ENCODE results near the gene NDUFB8. TPM values are rescaled to one million over a fixed set of nuclear protein-coding genes. Genes with fewer than 3 reads are reported as not detected.

The NDUFB8 gene
- total RNA-seq, 1 experiment from 2014 or later = 194 TPM

DNA sequence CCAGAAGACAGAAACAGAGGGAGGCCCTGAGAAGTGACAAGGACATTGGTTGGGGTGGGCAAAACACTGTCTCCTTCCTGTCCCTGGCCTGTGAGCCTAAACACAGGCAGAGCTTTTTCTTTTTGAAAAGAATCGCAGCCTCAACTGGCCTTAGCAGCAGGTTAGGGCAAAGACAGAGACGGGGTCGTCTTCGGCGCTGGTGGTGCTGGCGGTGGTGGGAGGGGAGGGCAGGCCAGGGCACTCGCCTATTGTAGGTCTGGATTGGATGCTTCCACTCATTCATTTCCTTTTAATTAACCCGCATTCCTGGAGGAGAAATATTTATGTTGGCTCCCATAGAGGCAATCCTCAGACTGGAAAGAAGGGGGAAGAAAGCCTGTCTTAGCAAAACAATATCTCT lies 44.3 kb downstream of the NDUFB8 start:
- intact Hi-C loops (cut with micrococcal nuclease) = no loop called here
- peaks cover 5% of the 10 kb centered on the region for H3K4me1 Mint-ChIP-seq (ENCODE audit: insufficient read depth, unreplicated experiment)
- no peak for DNase-seq (ENCODE audit: unreplicated experiment)
- H3K27ac Mint-ChIP-seq (ENCODE audit: low read depth, unreplicated experiment) = no peak overlapping the region
- H3K36me3 Mint-ChIP-seq (ENCODE audit: insufficient read depth, unreplicated experiment) = peaks cover 19% of the 10 kb centered on the region
- BruUV-seq (replicated peaks) = no TSS peak
- peaks cover 16% of the 10 kb centered on the region for H3K27me3 Mint-ChIP-seq (ENCODE audit: insufficient read depth, unreplicated experiment)
- no peaks in the 10 kb centered on the region for H3K9me3 Mint-ChIP-seq (ENCODE audit: unreplicated experiment)
- H3K4me3 Mint-ChIP-seq (ENCODE audit: unreplicated experiment) = no peak overlapping the region
- TF ChIP-seq, protein P1, sequence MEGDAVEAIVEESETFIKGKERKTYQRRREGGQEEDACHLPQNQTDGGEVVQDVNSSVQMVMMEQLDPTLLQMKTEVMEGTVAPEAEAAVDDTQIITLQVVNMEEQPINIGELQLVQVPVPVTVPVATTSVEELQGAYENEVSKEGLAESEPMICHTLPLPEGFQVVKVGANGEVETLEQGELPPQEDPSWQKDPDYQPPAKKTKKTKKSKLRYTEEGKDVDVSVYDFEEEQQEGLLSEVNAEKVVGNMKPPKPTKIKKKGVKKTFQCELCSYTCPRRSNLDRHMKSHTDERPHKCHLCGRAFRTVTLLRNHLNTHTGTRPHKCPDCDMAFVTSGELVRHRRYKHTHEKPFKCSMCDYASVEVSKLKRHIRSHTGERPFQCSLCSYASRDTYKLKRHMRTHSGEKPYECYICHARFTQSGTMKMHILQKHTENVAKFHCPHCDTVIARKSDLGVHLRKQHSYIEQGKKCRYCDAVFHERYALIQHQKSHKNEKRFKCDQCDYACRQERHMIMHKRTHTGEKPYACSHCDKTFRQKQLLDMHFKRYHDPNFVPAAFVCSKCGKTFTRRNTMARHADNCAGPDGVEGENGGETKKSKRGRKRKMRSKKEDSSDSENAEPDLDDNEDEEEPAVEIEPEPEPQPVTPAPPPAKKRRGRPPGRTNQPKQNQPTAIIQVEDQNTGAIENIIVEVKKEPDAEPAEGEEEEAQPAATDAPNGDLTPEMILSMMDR (IDR thresholded peaks at IDR 0.05; ENCODE audit: unreplicated experiment) = no peak
- ChIA-PET POLR2A (no interaction called here), CTCF (interaction anchor here (1.2 kb wide), 1 partner anchor 146 kb away, joined by 3 read pairs; no protein-coding TSS in a partner anchor)

DNA sequence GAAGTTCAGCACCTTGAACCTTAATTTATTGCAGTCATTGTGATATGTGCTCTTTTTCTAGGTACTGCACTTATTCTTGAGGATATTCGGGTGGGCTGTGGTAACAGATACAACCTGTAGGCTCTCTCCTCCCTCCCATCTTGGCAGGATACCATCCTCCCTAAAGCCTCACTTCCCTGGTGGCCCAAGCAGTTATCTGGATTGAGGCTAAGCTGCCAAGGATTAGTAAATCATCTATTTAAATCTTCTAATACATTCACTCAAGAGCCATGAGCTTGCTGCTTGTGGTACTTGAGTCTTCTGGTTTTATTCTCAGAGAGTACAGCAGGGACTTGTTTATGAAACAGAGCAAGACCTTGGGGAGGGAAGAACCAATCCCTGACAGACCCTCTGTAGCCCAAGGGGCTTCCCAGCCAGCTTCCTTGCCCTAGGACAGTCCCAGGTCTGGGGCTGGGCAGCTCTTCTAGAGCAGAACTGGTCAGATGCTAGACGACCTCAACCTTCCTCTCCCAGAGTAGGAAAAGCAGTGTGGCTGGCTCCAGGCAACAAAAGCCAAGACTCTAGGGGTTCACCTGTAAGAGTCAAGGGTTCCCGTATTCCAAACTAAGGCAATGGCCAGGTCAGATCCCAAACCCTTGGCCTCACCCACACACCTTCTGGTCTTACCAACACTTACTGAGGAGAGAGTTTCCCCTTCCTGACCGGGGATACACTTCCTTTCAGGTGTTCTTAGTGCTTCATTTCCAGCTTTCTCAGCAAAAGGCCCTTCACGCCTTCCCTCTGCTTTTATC lies 45.6 kb downstream of the NDUFB8 start:
- ChIA-PET CTCF (interaction anchor here (0.5 to 2.1 kb wide), 7 partner anchors 10 to 104 kb away, joined by 3 to 18 read pairs (median 4); partner anchors contain the start of gene WNT8B), POLR2A (interaction anchor here (0.7 kb wide), 2 partner anchors 46 to 145 kb away, joined by 3 to 4 read pairs; no protein-coding TSS in a partner anchor)
- H3K36me3 Mint-ChIP-seq (ENCODE audit: insufficient read depth, unreplicated experiment) = peaks cover 8% of the 10 kb centered on the region
- H3K27me3 Mint-ChIP-seq (ENCODE audit: insufficient read depth, unreplicated experiment) = peaks cover 28% of the 10 kb centered on the region
- DNase-seq (ENCODE audit: unreplicated experiment) = no peak
- TF ChIP-seq, protein P1 (IDR thresholded peaks at IDR 0.05; ENCODE audit: unreplicated experiment) = no peak
- peaks cover 5% of the 10 kb centered on the region for H3K4me1 Mint-ChIP-seq (ENCODE audit: insufficient read depth, unreplicated experiment)
- intact Hi-C loops (cut with micrococcal nuclease) = no loop called here
- no TSS peak for BruUV-seq (replicated peaks)
- no peaks in the 10 kb centered on the region for H3K9me3 Mint-ChIP-seq (ENCODE audit: unreplicated experiment)
- H3K27ac Mint-ChIP-seq (ENCODE audit: low read depth, unreplicated experiment) = no peak overlapping the region
- no peak overlapping the region for H3K4me3 Mint-ChIP-seq (ENCODE audit: unreplicated experiment)

DNA sequence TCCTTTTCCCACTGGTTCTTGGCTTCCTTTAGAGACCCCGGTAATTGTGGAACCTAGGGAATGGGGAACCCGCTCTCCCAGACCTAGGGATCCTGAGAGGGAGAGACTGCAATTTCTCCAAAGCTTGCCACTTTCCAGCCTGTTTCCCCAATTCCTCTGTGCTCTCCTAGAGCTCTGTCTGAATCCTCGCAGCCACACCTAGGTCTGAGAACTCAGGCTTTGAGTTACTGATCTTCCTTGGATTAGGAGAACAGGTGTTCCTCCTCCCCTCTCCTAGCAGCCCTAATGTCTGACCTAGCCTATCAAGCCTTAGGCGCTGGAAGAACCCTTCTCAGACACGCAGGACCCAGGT lies 46.9 kb downstream of the NDUFB8 start:
- POLR2A ChIA-PET = interaction anchor here (1.0 to 3.2 kb wide), 4 partner anchors 11 to 136 kb away, joined by 3 to 11 read pairs (median 4); partner anchors contain the start of gene SCD
- Mint-ChIP-seq H3K27ac (ENCODE audit: low read depth, unreplicated experiment) (no peak overlapping the region), H3K27me3 (ENCODE audit: insufficient read depth, unreplicated experiment) (peaks cover 37% of the 10 kb centered on the region), H3K36me3 (ENCODE audit: insufficient read depth, unreplicated experiment) (no peaks in the 10 kb centered on the region), H3K4me1 (ENCODE audit: insufficient read depth, unreplicated experiment) (peaks cover 5% of the 10 kb centered on the region), H3K9me3 (ENCODE audit: unreplicated experiment) (no peaks in the 10 kb centered on the region), H3K4me3 (ENCODE audit: unreplicated experiment) (peak overlapping the region; percentile 58)
- BruUV-seq (replicated peaks) = no TSS peak
- DNase-seq (ENCODE audit: unreplicated experiment) = no peak
- CTCF ChIA-PET = interaction anchor here (0.6 to 2.8 kb wide), 17 partner anchors 12 to 1781 kb away, joined by 3 to 18 read pairs (median 4); partner anchors contain the start of gene WNT8B
- TF ChIP-seq, protein P1 (IDR thresholded peaks at IDR 0.05; ENCODE audit: unreplicated experiment) = no peak
- intact Hi-C loops (cut with micrococcal nuclease) = no loop called here

GRCh38 chr10:100482181-100482833 lies 47.4 kb downstream of the NDUFB8 start:
- Mint-ChIP-seq H3K9me3 (ENCODE audit: unreplicated experiment) (no peaks in the 10 kb centered on the region), H3K4me1 (ENCODE audit: insufficient read depth, unreplicated experiment) (peaks cover 5% of the 10 kb centered on the region), H3K27me3 (ENCODE audit: insufficient read depth, unreplicated experiment) (peaks cover 37% of the 10 kb centered on the region), H3K36me3 (ENCODE audit: insufficient read depth, unreplicated experiment) (no peaks in the 10 kb centered on the region), H3K27ac (ENCODE audit: low read depth, unreplicated experiment) (no peak overlapping the region), H3K4me3 (ENCODE audit: unreplicated experiment) (peak overlapping the region; percentile 58)
- intact Hi-C loops (cut with micrococcal nuclease) = no loop called here
- CTCF ChIA-PET = interaction anchor here (0.6 to 2.8 kb wide), 22 partner anchors 9 to 1781 kb away, joined by 3 to 18 read pairs (median 4); partner anchors contain the start of gene HIF1AN
- DNase-seq (ENCODE audit: unreplicated experiment) = peak; percentile 41
- BruUV-seq (replicated peaks) = no TSS peak
- POLR2A ChIA-PET = interaction anchor here (0.6 to 3.2 kb wide), 8 partner anchors 12 to 1939 kb away, joined by 3 to 11 read pairs (median 4); partner anchors contain the start of gene SCD
- TF ChIP-seq, protein P1 (IDR thresholded peaks at IDR 0.05; ENCODE audit: unreplicated experiment) = peak; percentile 62
